ENCODE data around the gene EVC2. TPM values are rescaled to one million over a fixed set of nuclear protein-coding genes. Genes with fewer than 3 reads are reported as not detected.

Gene EVC2
- total and polyA plus RNA-seq, 2 of the 13 experiments (the other 11 are each of a cell fraction or from before 2014, with no cell fraction given) = not detected

DNA sequence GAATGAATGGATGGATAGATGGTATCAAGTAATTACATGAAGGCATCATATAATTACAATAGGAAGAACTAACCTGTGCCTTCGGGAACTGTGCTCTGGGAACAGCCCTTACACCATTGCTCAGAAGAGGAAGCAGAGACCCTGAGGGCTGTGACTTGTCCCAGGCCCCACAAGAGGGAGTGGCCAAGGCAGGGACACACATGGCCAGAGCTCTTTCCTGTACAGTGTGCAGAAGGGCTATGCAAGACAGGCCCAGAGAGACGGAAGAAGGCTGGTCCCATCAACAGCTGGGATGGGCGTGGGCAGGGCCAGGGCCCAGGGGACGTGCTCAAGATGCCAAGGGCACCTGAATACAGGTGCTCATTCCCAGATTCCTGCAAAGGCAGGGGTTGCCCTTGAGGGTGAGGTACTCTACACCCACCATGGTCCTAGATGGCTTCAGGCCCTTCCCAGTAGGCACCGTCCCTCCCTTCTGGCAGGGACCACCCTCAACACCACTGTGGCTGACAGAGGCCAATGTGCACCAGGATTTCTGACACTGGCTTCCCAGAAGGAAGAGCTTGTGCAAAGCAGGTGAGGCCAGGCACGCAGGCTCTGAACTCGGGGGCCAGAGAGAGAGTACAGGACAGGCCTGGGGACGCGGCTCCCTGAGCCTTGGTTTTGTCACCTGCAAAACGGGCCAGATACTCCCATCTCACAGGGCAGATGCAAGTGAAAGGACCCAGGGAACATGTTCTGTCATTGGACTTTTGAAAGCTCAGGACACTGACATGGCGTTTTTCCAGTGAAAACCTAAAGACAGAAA, 1.7 kb downstream of the EVC2 start (continued):
- TF ChIP-seq, protein P1, sequence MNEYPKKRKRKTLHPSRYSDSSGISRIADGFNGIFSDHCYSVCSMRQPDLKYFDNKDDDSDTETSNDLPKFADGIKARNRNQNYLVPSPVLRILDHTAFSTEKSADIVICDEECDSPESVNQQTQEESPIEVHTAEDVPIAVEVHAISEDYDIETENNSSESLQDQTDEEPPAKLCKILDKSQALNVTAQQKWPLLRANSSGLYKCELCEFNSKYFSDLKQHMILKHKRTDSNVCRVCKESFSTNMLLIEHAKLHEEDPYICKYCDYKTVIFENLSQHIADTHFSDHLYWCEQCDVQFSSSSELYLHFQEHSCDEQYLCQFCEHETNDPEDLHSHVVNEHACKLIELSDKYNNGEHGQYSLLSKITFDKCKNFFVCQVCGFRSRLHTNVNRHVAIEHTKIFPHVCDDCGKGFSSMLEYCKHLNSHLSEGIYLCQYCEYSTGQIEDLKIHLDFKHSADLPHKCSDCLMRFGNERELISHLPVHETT (CRISPR knock-in tag; conservative IDR thresholded peaks at IDR 0.05) = no peak
- TF ChIP-seq ZSCAN29 (CRISPR knock-in tag; conservative IDR thresholded peaks at IDR 0.05) (no peak), ZBTB7B (CRISPR knock-in tag; IDR thresholded peaks at IDR 0.05) (no peak), NAIF1 (CRISPR knock-in tag; IDR thresholded peaks at IDR 0.05; ENCODE audit: borderline replicate concordance) (no peak), NR3C1 (CRISPR knock-in tag; IDR thresholded peaks at IDR 0.05) (no peak), PHF8 (CRISPR knock-in tag; IDR thresholded peaks at IDR 0.05) (no peak), ZNF564 (CRISPR knock-in tag; IDR thresholded peaks at IDR 0.05) (no peak), ZNF264 (CRISPR knock-in tag; IDR thresholded peaks at IDR 0.05) (no peak), JARID2 (CRISPR knock-in tag; IDR thresholded peaks at IDR 0.05; ENCODE audit: insufficient replicate concordance) (no peak), ATM (IDR thresholded peaks at IDR 0.05; ENCODE audit: borderline replicate concordance) (no peak), CHCHD3 (CRISPR knock-in tag; IDR thresholded peaks at IDR 0.05) (no peak)

GRCh38 chr4:5705647-5706320, 2.6 kb downstream of the EVC2 start:
- H3K4me1 ChIP-seq (ENCODE audit: insufficient read depth, low read length) = peaks cover 19% of the 10 kb centered on the region
- no peak for DNase-seq (ENCODE audit: low spot score)
- no peaks in the 10 kb centered on the region for H3K79me2 ChIP-seq (ENCODE audit: insufficient read depth, low read length)
- no peak for ATAC-seq
- ChIA-PET CTCF (ENCODE audit: low intra/inter-chr PET ratio, low total read pairs) (no interaction called here), POLR2A (no interaction called here)
- WGBS (ENCODE audit: low lambda C conversion rate) = 26% methylated on average over 5 of the region's 5 CpGs
- no peak for FAIRE-seq
- H3K4me2 ChIP-seq (ENCODE audit: low read depth, low read length) = no peak overlapping the region
- H2AFZ ChIP-seq (ENCODE audit: low read length) = no peak overlapping the region
- no peaks in the 10 kb centered on the region for H3K27me3 ChIP-seq (ENCODE audit: control insufficient read depth in 1 of 2, insufficient read depth in 2 of 2, low read length in 2 of 2)
- no peaks in the 10 kb centered on the region for H4K20me1 ChIP-seq (ENCODE audit: insufficient read depth, low read length)
- H3K9me3 ChIP-seq (ENCODE audit: low read length) = no peaks in the 10 kb centered on the region
- in situ Hi-C loops (cut with HindIII; ENCODE audit: extremely low pct_ligation_motif_present, low pct_unique_long_range_greater_than_20kb) = no loop called here
- H3K9ac ChIP-seq (ENCODE audit: insufficient read depth, low read depth, low read length) = no peak overlapping the region
- BruUV-seq (replicated peaks) = no TSS peak
- intact Hi-C loops (cut with micrococcal nuclease; ENCODE audit: unreplicated experiment) = no loop called here
- no peak overlapping the region for H3K27ac ChIP-seq (ENCODE audit: extremely low read length, insufficient read depth, low read length)
- no peaks in the 10 kb centered on the region for H3K36me3 ChIP-seq (replicated peaks in 1 of 2; ENCODE audit: control insufficient read depth in 1 of 2, insufficient read depth in 2 of 2, low read length in 2 of 2)
- no peak overlapping the region for H3K4me3 ChIP-seq (replicated peaks in 1 of 3; ENCODE audit: insufficient read depth in 1 of 3, low read depth in 2 of 3, low read length in 3 of 3)
- TF ChIP-seq IKZF4 (CRISPR knock-in tag; IDR thresholded peaks at IDR 0.05; ENCODE audit: borderline replicate concordance, low read depth, not compliant biosample characterization) (no peak), JUND (CRISPR knock-in tag; IDR thresholded peaks at IDR 0.05) (no peak), PHF20 (CRISPR knock-in tag; IDR thresholded peaks at IDR 0.05) (no peak), SMAD9 (CRISPR knock-in tag; IDR thresholded peaks at IDR 0.05) (no peak), ZSCAN29 (CRISPR knock-in tag; conservative IDR thresholded peaks at IDR 0.05) (no peak), KAT8 (CRISPR knock-in tag; IDR thresholded peaks at IDR 0.05) (no peak), MAZ (IDR thresholded peaks at IDR 0.05; ENCODE audit: borderline replicate concordance, low read depth, low read length) (no peak), MAZ (CRISPR knock-in tag; IDR thresholded peaks at IDR 0.05; ENCODE audit: low read depth) (no peak), ETV6 (CRISPR knock-in tag; conservative IDR thresholded peaks at IDR 0.05) (no peak), ZKSCAN1 (IDR thresholded peaks at IDR 0.05; ENCODE audit: low read length) (no peak), RFX1 (IDR thresholded peaks at IDR 0.05) (no peak), SKI (IDR thresholded peaks at IDR 0.05; ENCODE audit: partially characterized antibody) (no peak), ZNF33A (CRISPR knock-in tag; IDR thresholded peaks at IDR 0.05; ENCODE audit: borderline replicate concordance) (no peak), CENPX (CRISPR knock-in tag; IDR thresholded peaks at IDR 0.05) (no peak)
- TF ChIP-seq, protein P2, sequence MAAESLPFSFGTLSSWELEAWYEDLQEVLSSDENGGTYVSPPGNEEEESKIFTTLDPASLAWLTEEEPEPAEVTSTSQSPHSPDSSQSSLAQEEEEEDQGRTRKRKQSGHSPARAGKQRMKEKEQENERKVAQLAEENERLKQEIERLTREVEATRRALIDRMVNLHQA (CRISPR knock-in tag; IDR thresholded peaks at IDR 0.05) = no peak
